ENCODE data around the gene FSTL3.

GRCh38 chr19:703329-703650 is 27.1 kb downstream of the FSTL3 start:
- TF ChIP-seq NFIC (IDR thresholded peaks at IDR 0.05; ENCODE audit: borderline replicate concordance) (no peak), CTCF (IDR thresholded peaks at IDR 0.05) (no peak), NRF1 (IDR thresholded peaks at IDR 0.05; ENCODE audit: low read depth, low read length) (no peak), EP300 (IDR thresholded peaks at IDR 0.05; ENCODE audit: borderline replicate concordance in 1 of 2, low read depth in 1 of 2, low read length in 1 of 2) (no peak), PBX3 (IDR thresholded peaks at IDR 0.05) (no peak), TCF12 (IDR thresholded peaks at IDR 0.05) (no peak), RCOR1 (IDR thresholded peaks at IDR 0.05; ENCODE audit: low read length) (no peak), RXRA (IDR thresholded peaks at IDR 0.05; ENCODE audit: borderline replicate concordance, low read depth) (no peak)
